ENCODE measurements around the gene RGL1.

GRCh38 chr1:183824291-183824690, 19.4 kb downstream of the RGL1 start:
- TF ChIP-seq, protein P1, sequence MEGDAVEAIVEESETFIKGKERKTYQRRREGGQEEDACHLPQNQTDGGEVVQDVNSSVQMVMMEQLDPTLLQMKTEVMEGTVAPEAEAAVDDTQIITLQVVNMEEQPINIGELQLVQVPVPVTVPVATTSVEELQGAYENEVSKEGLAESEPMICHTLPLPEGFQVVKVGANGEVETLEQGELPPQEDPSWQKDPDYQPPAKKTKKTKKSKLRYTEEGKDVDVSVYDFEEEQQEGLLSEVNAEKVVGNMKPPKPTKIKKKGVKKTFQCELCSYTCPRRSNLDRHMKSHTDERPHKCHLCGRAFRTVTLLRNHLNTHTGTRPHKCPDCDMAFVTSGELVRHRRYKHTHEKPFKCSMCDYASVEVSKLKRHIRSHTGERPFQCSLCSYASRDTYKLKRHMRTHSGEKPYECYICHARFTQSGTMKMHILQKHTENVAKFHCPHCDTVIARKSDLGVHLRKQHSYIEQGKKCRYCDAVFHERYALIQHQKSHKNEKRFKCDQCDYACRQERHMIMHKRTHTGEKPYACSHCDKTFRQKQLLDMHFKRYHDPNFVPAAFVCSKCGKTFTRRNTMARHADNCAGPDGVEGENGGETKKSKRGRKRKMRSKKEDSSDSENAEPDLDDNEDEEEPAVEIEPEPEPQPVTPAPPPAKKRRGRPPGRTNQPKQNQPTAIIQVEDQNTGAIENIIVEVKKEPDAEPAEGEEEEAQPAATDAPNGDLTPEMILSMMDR (IDR thresholded peaks at IDR 0.05), result no peak
- TF ChIP-seq POLR2A (IDR thresholded peaks at IDR 0.05), result no peak
